Mucosa of gallbladder (tissue), 1 donor: ENCODE data around the gene ZFAND3. TPM values are rescaled to one million over a fixed set of nuclear protein-coding genes. Genes with fewer than 3 reads are reported as not detected.

Experiments used
- DNase-seq: peaks from one replicate; pipeline ENCODE4 v3.0.0-alpha.2; 2020; ENCODE audit warnings: low spot score
- total RNA-seq: library from RNA; stranded (reverse); gene quantifications from one replicate; pipeline ENCODE4 v1.2.1, GENCODE V29; 2021
- donor health status: DM: no; HTN: no; CAD: no.

Gene ZFAND3
- total RNA-seq, 1 donor from 2014 or later: 105 TPM

- DNase-seq: no peak
Measured at GRCh38 chr6:37894585-37894984, 75.1 kb downstream of the ZFAND3 start.

- no peak for DNase-seq
Measured at GRCh38 chr6:37897321-37897720, 77.8 kb downstream of the ZFAND3 start.

- no peak for DNase-seq
Measured at GRCh38 chr6:37897818-37898515, 78.4 kb downstream of the ZFAND3 start.

GRCh38 chr6:37903351-37904340 is 84.1 kb downstream of the ZFAND3 start:
- DNase-seq: no peak

- DNase-seq: no peak
Measured at GRCh38 chr6:37904590-37904989, 85.1 kb downstream of the ZFAND3 start.

GRCh38 chr6:37906121-37906520 is 86.6 kb downstream of the ZFAND3 start:
- DNase-seq: no peak

- DNase-seq: no peak
Measured at GRCh38 chr6:37910998-37911397, 91.5 kb downstream of the ZFAND3 start.

GRCh38 chr6:37913210-37913609 is 93.7 kb downstream of the ZFAND3 start:
- DNase-seq: no peak

- DNase-seq: no peak
Measured at GRCh38 chr6:37915463-37915862, 95.9 kb downstream of the ZFAND3 start.

- DNase-seq: no peak
Measured at GRCh38 chr6:37916149-37916548, 96.6 kb downstream of the ZFAND3 start.

- DNase-seq: no peak
Measured at GRCh38 chr6:37916675-37917074, 97.1 kb downstream of the ZFAND3 start.

- DNase-seq: no peak
Measured at GRCh38 chr6:37917566-37917965, 98.0 kb downstream of the ZFAND3 start.

GRCh38 chr6:37919417-37920157 is 100.1 kb downstream of the ZFAND3 start:
- no peak for DNase-seq

- DNase-seq: no peak
Measured at GRCh38 chr6:37920667-37921066, 101.1 kb downstream of the ZFAND3 start.

- no peak for DNase-seq
Measured at GRCh38 chr6:37922563-37922962, 103.0 kb downstream of the ZFAND3 start.

- no peak for DNase-seq
Measured at GRCh38 chr6:37923514-37923913, 104.0 kb downstream of the ZFAND3 start.

GRCh38 chr6:37926661-37927060 is 107.1 kb downstream of the ZFAND3 start:
- no peak for DNase-seq

GRCh38 chr6:37928217-37928616 is 108.7 kb downstream of the ZFAND3 start:
- no peak for DNase-seq

- DNase-seq: no peak
Measured at GRCh38 chr6:37930288-37930971, 110.9 kb downstream of the ZFAND3 start.

- DNase-seq: no peak
Measured at GRCh38 chr6:37931066-37931465, 111.5 kb downstream of the ZFAND3 start.

- no peak for DNase-seq
Measured at GRCh38 chr6:37934276-37934675, 114.7 kb downstream of the ZFAND3 start.

GRCh38 chr6:37936150-37936549 is 116.6 kb downstream of the ZFAND3 start:
- no peak for DNase-seq
